ENCODE measurements around the gene GPBP1.

GRCh38 chr5:57128325-57128724 lies 45.5 kb upstream of the GPBP1 start:
- TF ChIP-seq CTCF (IDR thresholded peaks at IDR 0.05; ENCODE audit: low read depth, low read length, poor library complexity, severe bottlenecking) (no peak), EZH2phosphoT487 (IDR thresholded peaks at IDR 0.05; ENCODE audit: borderline replicate concordance, low read length) (no peak)
